Hematopoietic multipotent progenitor cell treated with erythropoietin and hydrocortisone succinate and interleukin-3 and kit ligand, for 17 days (in vitro differentiated cells): Measurements from ENCODE around the gene FCGR2B.
"Not testable (repeated sequence)": the region's sequence is repeated elsewhere in the genome, so short reads cannot be mapped to it uniquely, and the experiment has no call there.

ENCODE experiments used
- DNase-seq: peaks from one replicate; pipeline ENCODE4 v3.0.0-alpha.2; 2015; ENCODE audit warnings: low spot score

Gene FCGR2B

DNA sequence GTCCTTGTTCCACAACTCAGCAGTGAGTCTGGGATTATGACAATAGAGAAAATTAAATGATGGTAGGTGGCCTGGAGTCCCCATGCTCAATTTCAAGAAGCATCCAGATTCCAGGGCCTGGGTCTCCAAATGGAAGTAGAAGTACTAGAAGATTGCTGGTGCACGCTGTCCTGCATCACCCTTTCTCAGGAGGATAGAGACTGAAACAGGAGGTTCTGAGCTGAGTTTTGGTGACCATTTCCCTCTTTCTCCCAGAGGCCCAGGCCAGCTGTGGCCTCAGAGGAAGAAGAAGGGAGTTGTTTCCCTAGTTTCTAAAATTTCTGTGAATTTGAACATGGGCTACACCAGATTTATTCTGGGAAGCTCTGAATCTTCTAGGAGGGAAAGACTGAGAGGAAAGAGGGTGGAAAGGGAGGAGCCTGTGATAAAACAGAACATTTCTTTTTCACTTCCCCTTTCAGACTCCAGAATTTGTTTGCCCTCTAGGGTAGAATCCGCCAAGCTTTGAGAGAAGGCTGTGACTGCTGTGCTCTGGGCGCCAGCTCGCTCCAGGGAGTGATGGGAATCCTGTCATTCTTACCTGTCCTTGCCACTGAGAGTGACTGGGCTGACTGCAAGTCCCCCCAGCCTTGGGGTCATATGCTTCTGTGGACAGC, at the start of gene FCGR2B:
TSS of gene FCGR2B (plus strand) at position 460 of the 656 bp plus-strand sequence. CDS start at position 559, 99 bp downstream.
- DNase-seq = not testable (repeated sequence)

DNA sequence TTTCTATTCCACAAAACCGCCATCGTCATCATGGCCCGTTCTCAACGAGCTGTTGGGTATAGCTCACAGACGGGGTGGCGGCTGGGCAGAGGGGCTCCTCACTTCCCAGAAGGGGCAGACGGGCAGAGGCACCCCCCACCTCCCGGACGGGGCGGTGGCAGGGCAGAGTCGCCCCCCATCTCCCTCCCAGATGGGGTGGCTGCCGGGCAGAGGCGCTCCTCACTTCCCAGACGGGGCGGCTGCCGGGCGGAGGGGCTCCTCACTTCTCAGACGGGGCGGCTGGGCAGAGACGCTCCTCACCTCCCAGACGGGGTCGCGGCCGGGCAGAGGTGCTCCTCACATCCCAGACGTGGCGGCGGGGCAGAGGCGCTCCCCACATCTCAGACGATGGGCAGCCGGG, 46.5 kb upstream of the FCGR2B start:
- DNase-seq = not testable (repeated sequence)

DNA sequence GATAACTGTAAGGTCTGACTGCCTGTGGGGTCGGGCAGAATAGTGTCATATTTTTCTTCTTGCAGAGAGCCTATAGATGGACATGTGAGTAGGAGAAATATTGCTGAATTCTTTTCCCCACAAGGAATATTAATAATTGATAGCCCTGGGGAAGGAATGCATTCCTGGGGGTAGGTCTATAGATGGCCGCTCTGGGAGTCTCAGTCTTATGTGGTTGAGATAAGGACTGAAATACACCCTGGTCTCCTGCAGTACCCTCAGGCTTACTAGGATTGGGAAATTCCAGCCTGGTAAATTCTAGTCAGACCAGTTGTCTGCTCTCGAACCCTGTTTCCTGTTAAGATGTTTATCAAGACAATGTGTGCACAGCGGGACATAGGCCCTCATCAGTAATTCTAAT, 44.4 kb upstream of the FCGR2B start:
- not testable (repeated sequence) for DNase-seq

DNA sequence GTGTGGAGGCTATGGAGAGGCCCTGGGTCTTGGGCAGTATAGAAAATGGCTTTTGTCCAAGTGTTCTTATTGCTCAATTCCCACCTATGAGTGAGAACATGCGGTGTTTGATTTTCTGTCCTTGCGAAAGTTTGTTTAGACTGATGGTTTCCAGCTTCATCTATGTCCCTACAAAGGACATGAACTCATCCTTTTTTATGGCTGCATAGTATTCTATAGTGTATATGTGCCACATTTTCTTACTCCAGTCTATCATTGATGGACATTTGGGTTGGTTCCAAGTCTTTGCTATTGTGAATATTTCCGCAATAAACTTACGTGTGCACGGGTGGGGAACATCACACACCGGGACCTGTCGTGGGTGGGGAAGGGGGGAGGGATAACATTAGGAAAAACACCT, 42.5 kb upstream of the FCGR2B start:
- DNase-seq = not testable (repeated sequence)

DNA sequence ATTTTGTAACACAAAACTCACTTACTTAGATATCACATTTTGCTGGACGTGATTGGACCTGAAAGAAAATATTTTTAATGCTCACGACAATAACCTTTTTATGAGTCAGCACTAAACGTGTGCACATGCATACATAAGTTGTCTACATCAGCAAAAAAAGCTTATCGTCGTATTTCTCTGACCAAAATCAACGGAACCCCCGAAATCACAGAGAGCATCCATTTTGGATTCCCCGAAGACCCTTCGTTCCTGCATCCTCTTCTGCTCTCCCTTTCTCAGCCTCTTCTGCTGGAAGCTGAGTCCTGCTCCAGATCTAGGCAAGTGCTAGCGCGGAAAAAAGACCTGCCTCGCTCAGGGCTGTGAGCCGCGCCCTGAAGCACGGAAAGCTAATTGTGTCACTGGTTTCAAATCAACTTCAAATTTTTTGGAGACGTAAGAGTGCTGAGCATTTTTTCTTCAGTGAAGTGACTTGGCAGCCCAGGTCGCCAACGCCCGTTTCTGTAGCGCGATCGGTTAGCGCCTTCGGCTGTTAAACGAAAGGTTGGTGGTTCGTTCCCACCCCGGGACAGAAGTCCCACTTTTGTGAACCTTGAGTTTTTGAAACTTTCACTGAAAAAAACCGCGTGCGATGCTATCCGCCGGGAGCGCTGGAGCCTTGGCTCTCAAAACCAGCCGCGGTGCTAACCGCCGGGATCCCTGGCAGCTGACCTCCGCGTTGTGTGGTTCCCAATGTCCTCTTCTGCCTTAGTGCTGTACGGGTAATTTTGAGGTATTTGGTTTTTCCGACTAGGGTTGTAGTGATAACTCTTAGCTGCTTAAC, 41.6 kb upstream of the FCGR2B start:
- peak; percentile 85 for DNase-seq

DNA sequence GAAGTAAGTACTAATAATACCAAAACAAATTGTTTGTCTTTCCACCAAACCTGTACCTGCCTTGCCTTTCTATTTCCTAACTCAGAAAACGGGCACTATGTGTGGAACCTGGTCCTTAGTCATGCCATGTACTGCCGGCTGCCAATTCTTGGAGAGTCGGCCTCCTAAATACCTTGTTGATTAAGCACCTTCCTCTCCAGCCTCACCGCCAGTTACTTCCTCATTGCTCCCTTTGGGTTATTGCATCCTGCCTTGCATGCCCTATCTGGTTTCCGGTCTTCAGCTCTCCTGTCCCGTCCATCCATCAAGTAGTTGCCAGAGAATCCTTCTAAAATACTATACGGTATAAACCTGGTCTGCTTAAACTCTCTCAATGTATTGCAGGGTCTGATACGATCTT, 40.9 kb upstream of the FCGR2B start:
- DNase-seq = peak; percentile 67

DNA sequence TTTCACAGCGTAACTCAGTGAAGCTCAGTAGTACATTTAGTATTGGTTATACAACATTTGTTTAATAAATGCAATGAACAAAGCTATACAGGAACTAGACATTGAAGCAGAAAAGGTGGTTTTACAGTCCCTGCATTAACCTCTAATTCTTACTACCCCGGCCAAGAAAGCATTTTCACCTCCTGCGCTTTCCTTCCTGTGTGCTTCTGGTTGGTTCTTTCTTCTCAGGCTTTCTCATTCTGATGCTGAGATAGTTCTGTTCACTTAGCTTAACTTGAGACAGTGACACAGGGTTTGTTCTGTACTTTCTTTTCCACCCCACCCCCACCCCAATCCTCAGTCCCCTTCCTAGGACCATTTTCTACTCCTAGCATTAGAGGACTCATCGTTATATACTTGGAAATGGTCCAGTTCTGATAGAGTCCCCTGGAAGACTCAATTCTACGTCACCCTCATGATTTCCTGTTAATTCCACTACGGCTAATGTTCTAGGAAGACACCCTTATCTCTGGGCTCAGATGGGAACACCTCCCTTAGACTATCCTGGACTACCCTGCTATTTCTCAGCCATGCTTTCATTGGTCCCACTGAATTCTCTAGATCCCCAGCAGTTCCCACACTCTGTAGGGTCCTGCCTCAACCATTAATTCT, 39.4 kb upstream of the FCGR2B start:
- DNase-seq = peak; percentile 54

DNA sequence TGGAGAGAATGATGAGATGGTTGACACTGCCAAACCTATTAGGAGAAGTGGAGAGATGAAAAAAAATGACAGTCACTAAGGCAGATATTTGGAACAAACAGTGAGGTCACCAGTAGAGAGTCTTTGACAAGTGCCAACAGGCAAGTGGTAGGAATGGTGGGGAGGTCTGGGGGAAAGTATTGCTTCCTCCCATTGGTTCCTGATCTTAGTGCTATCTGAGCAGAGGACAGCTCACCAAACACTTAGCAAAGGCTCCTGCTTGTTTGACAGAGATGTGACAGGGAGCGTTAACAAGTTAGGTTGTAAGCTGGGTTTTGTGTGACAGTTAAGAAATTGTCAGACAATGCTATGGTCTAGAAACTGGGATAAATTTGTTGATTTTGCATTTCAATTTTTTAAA, 38.3 kb upstream of the FCGR2B start:
- DNase-seq = not testable (repeated sequence)

DNA sequence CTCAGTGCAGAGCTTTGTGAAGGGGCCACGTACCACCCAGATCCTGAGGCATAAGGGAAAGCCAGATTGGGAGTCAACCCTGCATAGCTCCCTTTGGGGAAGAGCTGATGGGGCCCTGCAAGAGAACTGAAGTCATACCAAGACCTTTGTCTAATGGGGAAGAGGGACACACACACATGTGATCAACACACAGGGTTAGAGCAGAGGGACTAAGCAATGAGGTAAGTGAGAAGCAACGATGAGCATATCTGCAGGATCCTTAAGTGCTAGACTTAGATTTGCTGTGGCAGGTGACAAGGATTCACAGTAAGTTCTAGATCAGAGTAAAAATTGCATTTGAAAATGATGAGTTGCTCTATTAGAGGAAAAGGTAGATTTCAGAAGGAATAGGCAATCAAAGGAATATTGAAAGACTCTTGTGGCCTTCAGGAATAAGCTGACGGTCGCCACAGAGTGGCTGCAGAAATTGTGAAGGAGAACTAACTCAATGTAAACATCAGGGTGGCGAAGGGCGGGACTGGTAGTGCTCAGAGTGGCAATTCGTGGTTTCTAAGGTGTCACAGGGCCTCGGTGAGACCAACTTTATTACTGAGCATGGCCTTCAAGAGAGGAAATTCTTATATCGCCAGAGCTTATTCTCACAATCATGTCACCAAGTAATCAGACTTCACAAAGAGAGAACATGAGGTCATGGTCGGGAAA, 36.3 kb upstream of the FCGR2B start:
- not testable (repeated sequence) for DNase-seq

DNA sequence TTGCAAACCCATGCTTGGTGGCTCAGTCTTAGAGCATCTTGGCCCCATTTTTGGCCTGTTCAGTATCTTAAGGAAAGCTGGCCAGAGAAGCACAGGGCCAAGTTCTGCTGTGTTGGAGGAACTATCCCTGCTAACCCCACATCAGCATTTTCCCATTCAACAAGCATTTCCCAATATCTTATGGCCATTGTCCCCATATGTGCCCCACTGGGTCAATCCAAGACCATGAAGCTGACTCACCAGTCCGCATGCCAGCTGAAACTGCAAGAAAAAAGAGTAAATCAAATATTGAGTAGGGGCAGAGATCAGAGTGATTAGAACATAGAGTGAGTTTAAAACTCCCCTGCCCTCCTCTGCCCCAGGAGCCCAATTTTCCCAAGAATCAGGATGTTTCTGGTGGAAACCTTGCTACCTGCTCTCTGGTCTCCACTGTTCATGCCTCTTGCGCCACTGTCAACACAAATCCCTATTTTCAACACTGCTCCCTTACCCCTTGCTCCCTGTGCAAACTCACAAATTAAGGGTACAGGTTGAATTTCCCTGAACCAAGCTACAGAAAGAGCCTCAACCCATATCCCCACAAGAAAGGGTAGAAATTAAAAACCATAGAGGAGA, 32.7 kb upstream of the FCGR2B start:
- not testable (repeated sequence) for DNase-seq

DNA sequence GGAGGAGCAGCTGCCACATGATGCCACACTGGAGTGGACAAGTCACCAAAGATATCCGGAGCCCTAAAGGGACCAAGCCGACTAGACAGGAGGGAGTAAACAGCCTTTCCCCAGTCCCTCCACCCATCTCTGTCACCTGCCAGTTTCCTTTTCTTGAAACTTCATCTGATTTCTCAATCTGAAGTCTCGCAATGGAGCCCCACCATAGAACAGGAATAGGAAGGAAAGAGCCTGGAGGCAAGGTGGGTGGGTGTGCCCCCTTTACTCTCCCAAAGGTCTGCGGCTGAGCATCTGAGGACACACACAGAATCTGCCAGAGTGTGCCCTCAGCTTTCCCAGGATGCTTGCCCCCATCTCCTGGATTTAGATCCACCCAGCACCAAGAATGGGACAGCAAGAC, 31.9 kb upstream of the FCGR2B start, which contains the start of gene FCGR3B:
TSS of gene FCGR3B (minus strand) at position 101 of the 400 bp plus-strand sequence. CDS start at position 19, 82 bp downstream.
- DNase-seq = no peak

DNA sequence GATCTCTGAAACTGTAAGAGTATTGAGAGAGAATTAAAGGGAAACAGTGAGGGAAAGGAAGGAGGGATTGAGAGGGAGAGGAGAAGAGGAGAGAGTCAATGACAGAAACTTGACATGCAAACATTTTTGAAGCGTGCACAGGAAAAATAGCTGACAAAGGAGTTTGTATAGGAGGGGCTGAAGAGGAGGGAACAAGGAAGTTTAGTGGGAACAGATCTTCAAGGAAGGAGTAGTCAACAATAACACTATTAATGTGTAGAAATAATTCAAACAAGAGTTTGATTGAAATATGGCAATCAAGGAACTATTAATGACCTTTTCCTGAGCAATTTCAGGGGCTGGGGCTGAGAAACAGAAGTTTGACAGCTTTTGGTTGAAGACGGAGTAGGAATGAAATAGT, 27.9 kb upstream of the FCGR2B start:
- not testable (repeated sequence) for DNase-seq

DNA sequence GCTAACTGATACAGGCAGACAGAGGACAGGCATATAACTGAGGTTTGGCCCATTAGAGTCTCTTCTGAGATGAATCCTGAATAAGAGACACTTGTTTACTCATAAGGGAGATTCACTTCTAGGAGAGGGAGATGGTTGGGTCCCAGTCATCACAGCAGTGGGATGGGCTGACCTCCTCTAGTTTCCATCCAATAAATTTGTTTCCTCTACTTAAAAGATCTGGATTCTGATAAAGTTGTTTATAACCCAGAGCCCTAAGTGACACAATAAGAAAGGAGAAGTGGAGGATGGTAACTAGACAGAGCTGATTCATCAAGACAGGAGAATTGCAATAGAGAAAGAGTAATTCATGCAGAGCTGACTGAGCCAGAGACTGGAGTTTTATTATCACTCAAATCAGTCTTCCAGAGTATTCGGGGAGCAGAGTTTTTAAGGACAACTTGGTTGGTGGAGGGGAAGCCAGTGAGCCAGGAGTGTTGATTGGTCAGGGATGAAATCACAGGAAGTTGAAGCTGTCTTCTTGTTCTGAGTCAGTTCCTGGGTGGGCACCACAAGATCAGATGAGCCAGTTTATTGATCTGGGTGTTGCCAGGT, 26.7 kb upstream of the FCGR2B start:
- DNase-seq = not testable (repeated sequence)

DNA sequence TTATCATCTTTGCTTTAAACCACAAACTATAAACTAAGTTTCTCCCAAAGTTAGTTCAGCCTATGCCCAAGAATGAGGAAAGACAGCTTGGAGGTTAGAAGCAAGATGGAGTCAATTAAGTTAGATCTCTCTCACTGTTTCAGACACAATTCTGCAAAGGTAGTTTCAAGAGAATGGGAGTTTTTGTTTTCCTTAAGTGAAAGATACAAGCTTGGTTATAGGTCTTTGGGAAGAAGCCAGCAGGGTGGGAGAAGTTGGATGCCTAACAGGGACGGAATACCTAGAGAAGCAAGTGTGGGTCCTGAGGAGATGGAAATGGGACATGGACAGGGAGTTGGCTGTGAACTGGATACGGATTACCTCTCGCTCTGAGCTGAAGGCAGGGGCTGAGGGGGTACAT, 26.0 kb upstream of the FCGR2B start:
- DNase-seq = not testable (repeated sequence)

DNA sequence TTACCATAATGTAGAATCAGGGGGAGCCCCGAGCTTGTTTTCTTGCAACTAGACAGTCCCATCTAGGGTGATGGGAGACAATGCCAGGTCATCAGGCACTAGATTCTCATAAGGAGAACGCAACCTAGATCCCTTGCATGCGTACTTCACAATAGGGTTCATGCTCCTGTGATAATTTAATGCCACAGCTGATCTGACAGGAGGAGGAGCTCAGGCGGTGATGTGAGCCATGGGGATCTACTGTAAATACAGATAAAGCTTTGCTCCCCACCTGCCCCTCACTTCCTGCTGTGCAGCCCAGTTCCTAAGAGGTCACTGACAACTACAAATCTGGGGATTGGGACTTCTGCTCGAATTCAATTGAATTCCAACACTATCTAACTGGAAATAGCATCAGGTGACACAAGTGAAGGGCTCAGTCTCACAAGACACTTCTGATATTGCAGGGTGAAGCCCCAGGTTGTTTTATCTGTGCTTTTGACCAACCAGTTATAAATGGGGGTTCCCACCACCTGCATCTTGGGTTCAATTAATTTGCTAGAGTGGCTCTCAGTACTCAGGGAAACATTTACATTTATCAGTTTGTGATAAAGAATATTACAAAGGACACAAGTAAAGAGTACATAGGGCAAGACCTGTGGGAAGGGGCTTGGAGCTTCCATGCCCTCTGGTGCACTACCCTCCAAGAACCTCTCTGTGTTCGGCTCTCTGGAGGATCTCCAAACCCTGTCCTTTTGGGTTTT, 24.5 kb upstream of the FCGR2B start:
- DNase-seq = not testable (repeated sequence)

DNA sequence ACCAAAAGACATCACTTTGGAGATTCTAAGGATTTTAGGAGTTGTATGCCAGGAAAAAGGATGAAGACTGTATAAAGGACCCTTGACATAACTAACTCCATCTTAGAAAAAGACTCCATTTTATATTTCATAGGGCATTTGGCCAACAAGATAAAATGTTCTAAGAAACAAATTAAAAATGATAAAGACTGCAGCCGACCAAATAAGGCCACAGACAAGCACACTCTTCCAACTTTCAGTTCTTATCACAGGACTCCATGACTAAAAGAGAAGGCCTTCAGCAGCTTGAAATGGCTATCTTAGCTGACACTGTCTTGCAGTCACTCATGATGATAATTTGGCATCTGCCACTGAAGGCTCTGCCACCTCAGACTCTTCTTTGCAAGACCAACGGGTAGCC, 23.7 kb upstream of the FCGR2B start:
- DNase-seq = peak; percentile 26

DNA sequence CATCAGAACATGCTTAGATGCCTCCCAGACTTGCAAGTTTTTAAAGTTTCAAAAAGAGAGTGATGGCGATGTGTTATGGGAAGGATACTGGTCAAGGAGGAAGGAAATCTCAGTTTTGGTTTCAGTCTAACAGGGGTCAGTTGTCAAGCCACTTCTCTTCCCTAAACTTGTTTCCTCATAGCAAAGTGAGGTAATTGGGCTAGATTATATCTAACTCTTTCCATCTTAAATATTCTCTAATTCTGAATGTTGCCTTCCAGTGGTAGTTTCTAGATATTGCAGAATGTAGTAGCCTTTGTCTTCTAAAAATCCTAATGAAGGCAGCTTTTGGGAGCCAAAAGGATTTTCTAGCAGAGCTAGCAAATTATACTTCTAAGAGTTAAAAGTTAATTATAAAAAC, 20.2 kb upstream of the FCGR2B start:
- DNase-seq = peak; percentile 17

DNA sequence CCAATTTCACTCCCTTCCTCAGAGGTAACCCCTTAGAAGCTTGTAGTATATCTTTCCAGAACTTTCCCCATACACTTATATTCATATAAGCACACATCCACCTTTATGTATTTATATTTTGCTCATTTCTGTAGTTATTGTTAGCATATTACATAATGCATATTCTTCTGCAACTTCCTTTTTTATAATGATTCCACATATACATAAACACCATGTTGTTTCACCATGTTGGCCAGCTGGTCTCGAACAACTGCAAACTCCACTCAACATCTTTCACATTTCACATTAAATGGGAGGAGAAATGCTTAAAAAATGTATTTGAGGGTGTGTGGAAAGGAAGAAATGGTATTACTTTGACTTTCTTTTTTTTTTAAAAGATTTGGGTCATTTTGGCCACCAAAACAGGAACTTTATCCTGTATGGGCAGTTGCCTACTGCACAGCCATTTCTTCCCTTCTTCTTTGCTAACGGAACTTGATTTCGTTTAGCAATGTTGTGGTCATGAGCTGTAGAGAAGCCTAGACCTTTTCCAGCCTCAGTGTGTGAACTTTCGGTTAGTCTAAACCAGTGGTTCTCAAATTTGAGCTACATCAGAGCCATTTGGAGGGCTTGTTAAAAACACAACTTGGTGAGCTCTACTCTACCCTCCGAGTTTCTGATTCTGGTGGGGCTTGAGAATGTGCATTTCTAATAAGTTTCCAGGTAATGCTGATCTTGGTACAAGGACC, 19.3 kb upstream of the FCGR2B start:
- not testable (repeated sequence) for DNase-seq

DNA sequence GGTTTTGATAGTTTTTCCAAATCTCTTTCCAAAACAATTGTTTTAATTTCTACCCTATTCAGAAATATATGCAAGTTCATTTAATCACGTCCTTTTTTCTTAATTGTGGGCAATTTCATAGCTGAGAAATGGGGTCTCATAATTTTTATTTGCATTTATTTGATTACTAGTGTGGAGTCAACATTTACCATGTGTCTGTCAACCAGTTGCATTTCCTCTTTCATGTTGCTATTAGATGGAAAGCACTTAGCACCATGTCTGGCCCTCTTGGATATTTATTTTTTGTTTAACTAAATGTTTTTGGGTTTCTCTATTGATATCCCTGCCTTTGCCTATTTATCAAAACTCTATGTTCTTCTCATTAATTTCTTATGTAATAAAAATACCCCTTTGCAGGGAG, 18.1 kb upstream of the FCGR2B start:
- not testable (repeated sequence) for DNase-seq
